GM10266 (cell line): ENCODE data around the gene NCK2.

Experiments used
- DNase-seq: peaks from one replicate; pipeline ENCODE4 v3.0.0; 2012; ENCODE audit errors: extremely low spot score
- TF ChIP-seq, protein P1 (sequence below): IDR thresholded peaks from 2 replicates; pipeline ENCODE4 v1.5.1; 2012; ENCODE audit warnings: mild to moderate bottlenecking, low read depth; ENCODE audit not compliant: control insufficient read depth, insufficient read depth; ENCODE audit errors: missing control alignments

Gene NCK2

DNA sequence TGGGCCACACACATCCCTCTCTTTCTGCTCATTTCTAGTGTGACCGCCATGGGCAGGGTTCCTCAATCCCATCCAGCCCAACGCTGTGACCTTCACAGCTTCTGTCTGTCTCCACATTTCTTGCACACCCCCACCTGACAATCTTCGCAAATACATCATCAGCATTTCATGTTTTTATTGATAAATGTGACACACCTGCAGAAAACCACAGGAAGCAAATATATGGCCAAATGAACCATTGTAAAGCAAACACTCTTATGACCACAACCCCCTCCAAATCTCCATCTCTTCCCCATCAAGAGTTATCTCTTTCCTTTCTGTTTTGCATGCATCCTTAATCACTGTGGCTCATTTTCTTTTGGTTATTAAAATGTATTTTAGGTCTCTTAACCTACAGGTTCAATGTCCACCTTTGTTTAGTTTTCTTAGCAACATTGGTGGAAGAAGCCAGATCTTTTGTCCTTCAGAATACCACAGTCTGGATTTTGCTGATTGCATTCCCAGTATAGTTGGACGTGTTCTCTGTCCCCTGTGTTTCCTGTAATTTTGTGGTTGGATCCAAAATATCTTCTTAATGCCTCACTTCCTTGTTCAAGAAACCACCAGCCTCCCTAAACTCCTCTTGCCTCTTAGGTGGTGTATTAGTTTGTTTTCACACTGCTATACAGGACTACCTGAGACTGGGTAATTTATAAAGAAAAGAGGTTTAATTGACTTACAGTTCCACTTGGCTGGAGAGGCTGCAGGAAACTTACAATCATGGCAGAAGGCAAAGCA is 9.8 kb upstream of the NCK2 start:
- no peak for DNase-seq
- TF ChIP-seq, protein P1, sequence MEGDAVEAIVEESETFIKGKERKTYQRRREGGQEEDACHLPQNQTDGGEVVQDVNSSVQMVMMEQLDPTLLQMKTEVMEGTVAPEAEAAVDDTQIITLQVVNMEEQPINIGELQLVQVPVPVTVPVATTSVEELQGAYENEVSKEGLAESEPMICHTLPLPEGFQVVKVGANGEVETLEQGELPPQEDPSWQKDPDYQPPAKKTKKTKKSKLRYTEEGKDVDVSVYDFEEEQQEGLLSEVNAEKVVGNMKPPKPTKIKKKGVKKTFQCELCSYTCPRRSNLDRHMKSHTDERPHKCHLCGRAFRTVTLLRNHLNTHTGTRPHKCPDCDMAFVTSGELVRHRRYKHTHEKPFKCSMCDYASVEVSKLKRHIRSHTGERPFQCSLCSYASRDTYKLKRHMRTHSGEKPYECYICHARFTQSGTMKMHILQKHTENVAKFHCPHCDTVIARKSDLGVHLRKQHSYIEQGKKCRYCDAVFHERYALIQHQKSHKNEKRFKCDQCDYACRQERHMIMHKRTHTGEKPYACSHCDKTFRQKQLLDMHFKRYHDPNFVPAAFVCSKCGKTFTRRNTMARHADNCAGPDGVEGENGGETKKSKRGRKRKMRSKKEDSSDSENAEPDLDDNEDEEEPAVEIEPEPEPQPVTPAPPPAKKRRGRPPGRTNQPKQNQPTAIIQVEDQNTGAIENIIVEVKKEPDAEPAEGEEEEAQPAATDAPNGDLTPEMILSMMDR = no peak

DNA sequence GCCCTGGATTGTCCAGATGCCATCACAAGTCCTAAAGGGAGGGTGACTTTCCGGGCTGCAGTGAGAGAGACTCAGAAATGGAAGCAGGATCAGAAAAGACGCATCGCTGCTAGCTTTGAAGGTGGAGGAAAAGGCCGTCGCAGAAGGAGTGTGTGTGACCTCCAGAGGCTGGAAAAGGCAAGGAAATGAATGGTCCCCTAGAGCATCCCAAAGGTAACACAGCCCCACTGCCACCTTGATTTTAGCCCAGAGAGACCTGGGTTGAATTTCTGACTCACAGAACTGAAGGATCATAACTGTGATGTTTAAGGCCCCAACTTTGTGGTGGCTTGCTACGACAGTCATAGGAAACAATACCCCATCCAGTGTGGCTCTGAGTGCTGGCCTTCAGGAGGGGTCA is 8.6 kb upstream of the NCK2 start:
- TF ChIP-seq, protein P1 = no peak

DNA sequence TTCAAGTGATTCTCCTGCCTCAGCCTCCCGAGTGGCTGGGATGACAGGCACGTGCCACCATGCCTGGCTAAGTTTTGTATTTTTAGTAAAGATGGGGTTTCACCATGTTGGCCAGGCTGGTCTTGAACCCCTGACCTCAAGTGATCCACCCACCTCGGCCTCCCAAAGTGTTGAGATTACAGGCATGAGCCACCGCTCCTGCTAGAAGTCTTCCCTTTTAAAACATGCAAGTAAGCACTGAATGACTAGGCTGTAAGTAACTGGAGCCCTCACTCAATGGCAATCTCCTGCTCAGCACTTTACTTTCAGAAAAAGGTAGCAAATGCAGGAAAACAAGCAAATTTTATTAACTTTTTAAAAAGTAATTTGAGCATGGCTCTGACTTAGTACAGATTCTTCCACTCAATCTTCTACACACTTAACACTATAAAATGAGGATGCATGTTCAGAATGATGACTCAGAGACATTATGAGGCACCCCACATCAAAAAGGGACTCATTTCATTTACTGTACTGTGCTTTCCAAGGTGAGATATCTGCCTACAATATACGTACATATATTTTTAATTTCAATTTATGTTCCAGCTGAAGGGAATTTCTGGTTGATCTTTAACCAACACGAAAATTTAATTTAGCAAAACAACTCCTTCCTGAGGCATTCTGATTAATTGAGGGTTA is 6.6 kb upstream of the NCK2 start:
- TF ChIP-seq, protein P1 = no peak
- no peak for DNase-seq

More for the DNA sequence above, 8.6 kb upstream of the NCK2 start:
- DNase-seq = no peak

DNA sequence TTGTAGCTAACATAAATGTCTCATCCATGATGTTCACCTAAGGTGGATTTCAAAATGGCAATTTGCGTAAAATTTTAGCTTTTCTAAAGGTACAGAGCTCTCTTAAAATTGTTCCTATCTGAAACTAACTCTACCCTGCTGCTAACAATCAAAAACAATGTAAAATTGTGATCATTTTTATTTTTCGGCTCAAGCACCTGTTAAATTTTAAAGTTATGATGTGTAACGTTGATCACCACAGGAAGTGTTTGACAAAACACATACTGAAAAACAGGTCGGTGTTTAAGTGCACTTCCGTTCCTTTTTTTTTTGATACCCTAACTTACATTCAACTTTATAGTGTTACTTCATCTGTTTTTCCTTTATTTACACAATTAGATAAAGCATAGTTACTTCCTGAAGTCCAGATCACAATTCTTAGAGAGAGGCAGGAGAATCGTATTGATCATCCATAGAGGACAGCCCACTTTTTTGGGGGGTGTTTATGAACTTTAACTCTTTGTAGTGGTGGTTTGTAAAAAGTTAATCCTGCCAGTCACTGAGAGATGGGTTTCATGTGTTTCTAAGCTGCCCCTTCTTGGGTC is 6.0 kb upstream of the NCK2 start:
- no peak for DNase-seq
- TF ChIP-seq, protein P1 = no peak

DNA sequence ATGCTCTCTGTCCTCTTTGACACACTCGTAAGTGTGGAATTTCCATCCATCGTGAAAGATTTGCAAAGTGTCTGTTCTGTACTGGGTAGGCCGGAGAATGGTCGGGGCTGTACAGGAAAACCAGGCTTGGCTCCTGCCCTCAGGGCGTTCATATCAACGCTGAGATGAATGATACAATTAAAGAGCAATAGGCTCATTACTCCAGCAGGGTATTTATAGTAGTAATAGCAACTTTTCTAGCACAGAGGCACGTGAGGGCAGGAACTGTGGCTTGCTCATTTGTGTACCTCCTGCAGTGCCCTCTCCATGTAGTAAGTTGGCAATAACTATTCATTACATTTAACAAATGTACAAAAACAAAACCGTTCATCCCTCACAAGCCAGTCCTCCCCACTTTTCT is 5.3 kb upstream of the NCK2 start:
- DNase-seq = no peak
- TF ChIP-seq, protein P1 = no peak

DNA sequence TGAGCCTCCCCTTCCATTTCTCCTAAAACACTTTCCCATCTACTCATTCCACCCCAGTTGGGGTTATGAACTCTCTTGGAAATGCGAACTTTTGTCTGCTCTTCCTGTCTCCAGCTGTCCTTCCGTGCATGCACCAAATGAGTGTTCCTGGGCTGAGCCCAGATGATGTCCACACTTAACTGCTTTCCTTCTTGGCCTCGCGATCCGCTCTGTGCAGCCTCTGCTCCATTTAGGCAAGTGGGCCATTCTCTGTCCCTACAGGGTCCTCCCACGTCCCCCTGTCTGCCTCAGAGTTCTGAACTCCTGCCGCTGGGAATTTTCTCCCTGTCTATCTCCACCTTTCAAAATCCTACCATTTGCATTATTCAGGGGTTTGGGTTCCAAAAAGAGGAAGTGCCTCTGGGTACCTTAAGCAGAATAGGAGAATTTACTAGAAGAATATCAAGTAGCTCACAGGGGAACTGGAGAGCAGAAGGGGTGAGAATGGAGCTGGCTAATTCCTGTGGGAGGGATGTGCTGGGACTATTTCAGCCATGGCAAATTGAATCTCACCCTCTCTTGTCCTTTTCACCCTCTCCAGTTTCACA is 4.7 kb upstream of the NCK2 start:
- TF ChIP-seq, protein P1 = no peak
- no peak for DNase-seq
